PC-3 (cell line): ENCODE data around the gene UBE2D3.

Experiments
- EZH2 ChIP-seq: fragments of 300-600 bp; sonication (generic); IDR thresholded peaks from one replicate; pipeline ENCODE4 v1.6.1; 2017; ENCODE audit warnings: antibody characterized with exemption, mild to moderate bottlenecking, low read length; ENCODE audit not compliant: unreplicated experiment
- TF ChIP-seq, protein P1 (sequence below): fragments of 300-600 bp; sonication (generic); conservative IDR thresholded peaks from 2 replicates; pipeline ENCODE4 v1.5.1; 2017; ENCODE audit warnings: antibody characterized with exemption, low read depth, mild to moderate bottlenecking, low read length

DNA sequence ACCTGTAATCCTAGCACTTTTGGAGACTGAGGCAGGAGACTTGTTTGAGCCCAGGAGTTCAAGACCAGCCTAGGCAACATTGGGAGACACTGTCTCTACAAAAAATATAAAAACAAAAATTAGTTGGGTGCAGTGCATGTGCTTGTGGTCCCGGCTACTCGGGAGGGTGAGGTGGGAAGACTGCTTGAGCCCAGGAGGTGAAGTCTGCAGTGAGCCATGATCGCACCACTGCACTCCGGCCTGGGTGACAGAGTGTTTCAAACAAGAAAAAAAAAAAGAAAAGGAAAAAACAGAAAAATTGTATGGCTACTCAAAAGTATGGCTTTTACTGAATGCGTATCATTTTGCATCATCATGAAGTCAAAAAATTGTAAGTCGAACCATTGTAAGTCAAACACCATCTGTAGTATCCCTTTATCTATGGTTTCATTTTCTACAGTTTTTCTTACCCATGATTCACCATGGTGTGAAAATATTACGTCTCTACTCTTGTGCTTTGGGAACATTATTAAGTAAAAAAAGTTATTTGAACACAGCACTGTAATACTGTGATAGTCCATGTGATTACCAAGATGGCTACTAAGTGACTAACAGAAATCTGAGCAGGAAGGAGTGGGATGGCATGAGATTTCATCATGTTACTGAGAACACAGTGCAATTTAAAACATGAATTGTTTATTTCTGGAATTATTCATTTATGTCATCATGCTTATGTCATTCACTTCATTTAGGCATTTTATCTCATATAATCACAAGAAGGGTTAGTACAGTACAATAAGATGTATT is 40.1 kb downstream of the UBE2D3 start:
- TF ChIP-seq, protein P1, sequence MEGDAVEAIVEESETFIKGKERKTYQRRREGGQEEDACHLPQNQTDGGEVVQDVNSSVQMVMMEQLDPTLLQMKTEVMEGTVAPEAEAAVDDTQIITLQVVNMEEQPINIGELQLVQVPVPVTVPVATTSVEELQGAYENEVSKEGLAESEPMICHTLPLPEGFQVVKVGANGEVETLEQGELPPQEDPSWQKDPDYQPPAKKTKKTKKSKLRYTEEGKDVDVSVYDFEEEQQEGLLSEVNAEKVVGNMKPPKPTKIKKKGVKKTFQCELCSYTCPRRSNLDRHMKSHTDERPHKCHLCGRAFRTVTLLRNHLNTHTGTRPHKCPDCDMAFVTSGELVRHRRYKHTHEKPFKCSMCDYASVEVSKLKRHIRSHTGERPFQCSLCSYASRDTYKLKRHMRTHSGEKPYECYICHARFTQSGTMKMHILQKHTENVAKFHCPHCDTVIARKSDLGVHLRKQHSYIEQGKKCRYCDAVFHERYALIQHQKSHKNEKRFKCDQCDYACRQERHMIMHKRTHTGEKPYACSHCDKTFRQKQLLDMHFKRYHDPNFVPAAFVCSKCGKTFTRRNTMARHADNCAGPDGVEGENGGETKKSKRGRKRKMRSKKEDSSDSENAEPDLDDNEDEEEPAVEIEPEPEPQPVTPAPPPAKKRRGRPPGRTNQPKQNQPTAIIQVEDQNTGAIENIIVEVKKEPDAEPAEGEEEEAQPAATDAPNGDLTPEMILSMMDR: no peak
- TF ChIP-seq EZH2: no peak
